GM12878 (cell line): ENCODE results near the gene CHST8. TPM values are rescaled to one million over a fixed set of nuclear protein-coding genes. Genes with fewer than 3 reads are reported as not detected.

ENCODE experiments used
- ATAC-seq: fragments of 200-7000 bp; cut with Tn5 transposase; 3 replicates; pipeline ENCODE4 v1.9.1; 2020; ENCODE audit warnings: mild to moderate bottlenecking, moderate library complexity
- BruUV-seq: library from RNA; stranded (reverse); fragments of 400-500 nt; replicated peaks from 2 replicates; lab custom pipeline; 2021; lab: Mats Ljungman, UMichigan
- CTCF ChIA-PET: fragments of 300-600 bp; sonication (Branson Sonifier 250); formaldehyde crosslinking; extraction: SDS; loops from one replicate; lab custom pipeline; 2021; ENCODE audit warnings: inconsistent platforms; lab: Yijun Ruan, JAX
- POLR2A ChIA-PET: fragments of 350-600 bp; formaldehyde crosslinking; extraction: SDS; loops from one replicate; lab custom pipeline; 2021; ENCODE audit warnings: inconsistent platforms; lab: Charles Lee
- RAD21 ChIA-PET: fragments of 300-600 bp; sonication (Branson Sonifier 250); formaldehyde crosslinking; loops from one replicate; lab custom pipeline; 2023; ENCODE audit warnings: antibody characterized with exemption; ENCODE audit not compliant: unreplicated experiment; lab: Charles Lee
- SMC1A ChIA-PET: fragments of 300-600 bp; sonication (Branson Sonifier 250); formaldehyde crosslinking; loops from one replicate; lab custom pipeline; 2023; ENCODE audit not compliant: unreplicated experiment, uncharacterized antibody; lab: Charles Lee
- DNase-seq: peaks from one replicate; pipeline ENCODE4 v3.0.0-alpha.2; 2011; ENCODE audit warnings: low read depth, low spot score
- FAIRE-seq: peaks from 3 replicates; lab custom pipeline; 2011; peaks lifted over from hg19 to GRCh38; lab: Jason Lieb, UNC
- H2AFZ ChIP-seq: 2 replicates; pipeline ENCODE4 v1.6.0; 2011; ENCODE audit warnings: low read depth, low read length, control low read depth; ENCODE audit not compliant: control insufficient read depth
- H3K27ac ChIP-seq: 2 replicates; pipeline ENCODE4 v1.5.1; 2011; ENCODE audit warnings: control low read depth; ENCODE audit not compliant: control insufficient read depth, insufficient read depth
- H3K27me3 ChIP-seq, 2 experiments: replicated peaks in 1 of 2; 2 replicates each; pipeline versions ENCODE4 v1.6.0 to v1.6.1; 2011; ENCODE audit warnings: low read length in 1 of 2; ENCODE audit not compliant: control insufficient read depth in 2 of 2, insufficient read depth in 2 of 2
- H3K36me3 ChIP-seq, 2 experiments: 2 replicates each; pipeline ENCODE4 v1.5.1; 2011; ENCODE audit warnings: low read length in 1 of 2; ENCODE audit not compliant: control insufficient read depth in 2 of 2, insufficient read depth in 2 of 2
- H3K4me1 ChIP-seq: 2 replicates; pipeline ENCODE4 v1.6.1; 2011; ENCODE audit warnings: mild to moderate bottlenecking, low read length, moderate library complexity, mixed read lengths; ENCODE audit not compliant: control insufficient read depth, insufficient read depth
- H3K4me2 ChIP-seq: 2 replicates; pipeline ENCODE4 v1.6.0; 2011; ENCODE audit warnings: control low read depth; ENCODE audit not compliant: control insufficient read depth, insufficient read depth
- H3K4me3 ChIP-seq: fragments of 200-600 bp; sonication (generic); 2 replicates; pipeline ENCODE4 v1.5.1; 2016
- H3K79me2 ChIP-seq: 2 replicates; pipeline ENCODE4 v1.6.0; 2011; ENCODE audit warnings: low read length; ENCODE audit not compliant: control insufficient read depth, insufficient read depth
- H3K9ac ChIP-seq: 2 replicates; pipeline ENCODE4 v1.8.0; 2011; ENCODE audit warnings: low read length, control low read depth, mixed read lengths; ENCODE audit not compliant: control insufficient read depth, insufficient read depth
- H3K9me3 ChIP-seq: replicated peaks from 3 replicates; pipeline ENCODE4 v1.5.1; 2011; ENCODE audit warnings: mild to moderate bottlenecking, low read length; ENCODE audit not compliant: control insufficient read depth, insufficient read depth
- H4K20me1 ChIP-seq: 2 replicates; pipeline ENCODE4 v1.6.0; 2011; ENCODE audit not compliant: control insufficient read depth, insufficient read depth
- ASH2L ChIP-seq: fragments of 300-600, 200-600 bp; sonication (generic); IDR thresholded peaks from 2 replicates; pipeline ENCODE4 v1.6.1; 2017; ENCODE audit warnings: low read depth, mild to moderate bottlenecking, borderline replicate concordance
- CREB1 ChIP-seq: IDR thresholded peaks from 2 replicates; pipeline ENCODE4 v1.6.1; 2012; ENCODE audit warnings: low read depth, mild to moderate bottlenecking, inconsistent platforms
- EP300 ChIP-seq, 2 experiments: fragments of 150-350 bp in 1 of 2; IDR thresholded peaks; 2 replicates each; pipeline ENCODE4 v1.6.1; 2011 to 2012; ENCODE audit warnings: low read depth in 2 of 2, low read length in 2 of 2, borderline replicate concordance in 1 of 2, improper control_type of control experiment in 1 of 2, inconsistent platforms in 1 of 2; ENCODE audit not compliant: control insufficient read depth in 1 of 2
- ESRRA ChIP-seq: IDR thresholded peaks from 2 replicates; pipeline ENCODE4 v1.6.1; 2012; ENCODE audit warnings: mild to moderate bottlenecking, low read length, improper control_type of control experiment
- FOXM1 ChIP-seq: IDR thresholded peaks from 2 replicates; pipeline ENCODE4 v1.6.1; 2012; ENCODE audit warnings: low read depth, mild to moderate bottlenecking, inconsistent platforms, low read length, moderate library complexity
- MEF2A ChIP-seq: IDR thresholded peaks from 2 replicates; pipeline ENCODE4 v1.6.1; 2011; ENCODE audit warnings: low read depth, mild to moderate bottlenecking, low read length, moderate library complexity; ENCODE audit not compliant: insufficient read depth
- NFYA ChIP-seq: IDR thresholded peaks from 2 replicates; pipeline ENCODE4 v1.6.1; 2011; ENCODE audit warnings: low read depth, mild to moderate bottlenecking, low read length, improper control_type of control experiment, borderline replicate concordance
- NFYB ChIP-seq: IDR thresholded peaks from 2 replicates; pipeline ENCODE4 v1.6.1; 2011; ENCODE audit warnings: low read depth, mild to moderate bottlenecking, low read length, improper control_type of control experiment, moderate library complexity; ENCODE audit not compliant: insufficient read depth
- RUNX3 ChIP-seq: IDR thresholded peaks from 2 replicates; pipeline ENCODE4 v1.6.1; 2012; ENCODE audit warnings: low read length, inconsistent platforms
- SMAD5 ChIP-seq: IDR thresholded peaks from 2 replicates; pipeline ENCODE4 v1.6.1; 2016; ENCODE audit warnings: antibody characterized with exemption, low read depth
- SP1 ChIP-seq: IDR thresholded peaks from one replicate; pipeline ENCODE4 v1.6.1; 2011; ENCODE audit warnings: low read depth, low read length
- SPI1 ChIP-seq: IDR thresholded peaks from 2 replicates; pipeline ENCODE4 v1.6.1; 2011; ENCODE audit warnings: low read depth, mild to moderate bottlenecking, low read length, moderate library complexity, borderline replicate concordance; ENCODE audit not compliant: insufficient read depth
- SUPT20H ChIP-seq: IDR thresholded peaks from 2 replicates; pipeline ENCODE4 v1.6.1; 2011; ENCODE audit warnings: low read depth, mild to moderate bottlenecking, low read length, moderate library complexity, borderline replicate concordance; ENCODE audit not compliant: control insufficient read depth
- ZNF217 ChIP-seq: fragments of 450-650 bp; IDR thresholded peaks from 2 replicates; pipeline ENCODE4 v1.6.1; 2017; ENCODE audit warnings: antibody characterized with exemption, mild to moderate bottlenecking
- WGBS: methylation state at CpG from one replicate; pipeline ENCODE4 v1.1.6; 2016; ENCODE audit warnings: low lambda C conversion rate; ENCODE audit not compliant: insufficient replicate concordance, insufficient coverage; ENCODE audit errors: missing lambda C conversion rate; 5-methylcytosine and 5-hydroxymethylcytosine counted together
- in situ Hi-C: fragments of 300-500 bp; cut with MboI; formaldehyde crosslinking; loops from 9 replicates; pipeline ENCODE4 v1.14.3; 2018; ENCODE audit warnings: mixed read lengths
- intact Hi-C: fragments of 100-400 bp; cut with micrococcal nuclease; formaldehyde crosslinking; loops from one replicate; pipeline ENCODE4 v1.14.2; 2022; ENCODE audit not compliant: unreplicated experiment
- polyA plus RNA-seq, 11 experiments: library from polyadenylated mRNA; depleted of rRNA in 4 of 11; unstranded in 6 of 11; stranded (reverse) in 5 of 11; fragments of >200 nt; fragmentation: Nextera tagmentation in 4 of 11; fragmentation: Illumina TruSeq in 1 of 11; extraction: Ambion mirVana in 4 of 11; extraction: Trizol in 1 of 11; gene quantifications; 1 replicate in 1 of 11; 2 replicates in 10 of 11; pipeline versions ENCODE4 v1.2.1 to v1.2.3, GENCODE V29; 2011 to 2016; ENCODE audit warnings: inconsistent platforms in 2 of 11, missing spikeins in 2 of 11, low read depth in 1 of 11
- total RNA-seq, 4 experiments: library from RNA; depleted of rRNA in 3 of 4; stranded (reverse); fragments of >200 nt in 3 of 4; fragmentation: Illumina TruSeq in 1 of 4; extraction: Trizol in 1 of 4; gene quantifications; 2 replicates each; pipeline versions ENCODE4 v1.2.1 to v1.2.3, GENCODE V29; 2013 to 2021
- TF ChIP-seq, protein P1 (sequence below): fragments of 450-650 bp; IDR thresholded peaks from 2 replicates; pipeline ENCODE4 v1.6.1; 2017; ENCODE audit warnings: mild to moderate bottlenecking, low read depth, inconsistent platforms; ENCODE audit not compliant: poor library complexity, severe bottlenecking
- TF ChIP-seq, protein P2 (sequence below): fragments of 450-650 bp; formaldehyde crosslinking; IDR thresholded peaks from 2 replicates; pipeline ENCODE4 v1.5.0; 2022; ENCODE audit warnings: mild to moderate bottlenecking, missing genetic modification characterization
- TF ChIP-seq, protein P3 (sequence below): IDR thresholded peaks from 2 replicates; pipeline ENCODE4 v1.6.1; 2011; ENCODE audit warnings: mild to moderate bottlenecking, low read depth, low read length, moderate library complexity; ENCODE audit not compliant: insufficient replicate concordance

CHST8 gene
- total and polyA plus RNA-seq, 10 of the 15 experiments (the other 5 are each of a cell fraction or from before 2014, with no cell fraction given), result 0.06 TPM; not detected in 9

- POLR2A ChIA-PET, result no interaction called here
- WGBS, result 21% methylated on average over 5 of the region's 5 CpGs
- no peak overlapping the region for H3K27ac ChIP-seq
Measured at GRCh38 chr19:33641261-33641660, 19.5 kb downstream of the CHST8 start.

More at GRCh38 chr19:33641261-33641660, 19.5 kb downstream of the CHST8 start:
- intact Hi-C loops (no loop called here), in situ Hi-C loops (no loop called here)
- SMC1A ChIA-PET, result no interaction called here
- CTCF ChIA-PET, result no interaction called here
- FAIRE-seq (no peak), DNase-seq (no peak), ATAC-seq (no peak)
- no peak overlapping the region for H3K9ac ChIP-seq
- no peak overlapping the region for H3K4me2 ChIP-seq
- H3K4me1 ChIP-seq, result no peaks in the 10 kb centered on the region
- no peak overlapping the region for H2AFZ ChIP-seq
- no peak overlapping the region for H3K4me3 ChIP-seq
- RAD21 ChIA-PET, result no interaction called here
- no peaks in the 10 kb centered on the region for H3K79me2 ChIP-seq
- TF ChIP-seq SP1 (no peak), FOXM1 (no peak), MEF2A (no peak), CREB1 (no peak), SUPT20H (no peak), EP300 (IDR thresholded peaks at IDR 0.05; ENCODE audit: borderline replicate concordance in 1 of 2, control insufficient read depth in 1 of 2, low read depth in 2 of 2, low read length in 2 of 2) (no peak), NFYB (no peak), SPI1 (no peak), SMAD5 (no peak), NFYA (no peak), ESRRA (no peak), ZNF217 (no peak), ASH2L (no peak), RUNX3 (no peak)
- TF ChIP-seq, protein P1, sequence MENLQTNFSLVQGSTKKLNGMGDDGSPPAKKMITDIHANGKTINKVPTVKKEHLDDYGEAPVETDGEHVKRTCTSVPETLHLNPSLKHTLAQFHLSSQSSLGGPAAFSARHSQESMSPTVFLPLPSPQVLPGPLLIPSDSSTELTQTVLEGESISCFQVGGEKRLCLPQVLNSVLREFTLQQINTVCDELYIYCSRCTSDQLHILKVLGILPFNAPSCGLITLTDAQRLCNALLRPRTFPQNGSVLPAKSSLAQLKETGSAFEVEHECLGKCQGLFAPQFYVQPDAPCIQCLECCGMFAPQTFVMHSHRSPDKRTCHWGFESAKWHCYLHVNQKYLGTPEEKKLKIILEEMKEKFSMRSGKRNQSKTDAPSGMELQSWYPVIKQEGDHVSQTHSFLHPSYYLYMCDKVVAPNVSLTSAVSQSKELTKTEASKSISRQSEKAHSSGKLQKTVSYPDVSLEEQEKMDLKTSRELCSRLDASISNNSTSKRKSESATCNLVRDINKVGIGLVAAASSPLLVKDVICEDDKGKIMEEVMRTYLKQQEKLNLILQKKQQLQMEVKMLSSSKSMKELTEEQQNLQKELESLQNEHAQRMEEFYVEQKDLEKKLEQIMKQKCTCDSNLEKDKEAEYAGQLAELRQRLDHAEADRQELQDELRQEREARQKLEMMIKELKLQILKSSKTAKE, result no peak
- TF ChIP-seq, protein P2, sequence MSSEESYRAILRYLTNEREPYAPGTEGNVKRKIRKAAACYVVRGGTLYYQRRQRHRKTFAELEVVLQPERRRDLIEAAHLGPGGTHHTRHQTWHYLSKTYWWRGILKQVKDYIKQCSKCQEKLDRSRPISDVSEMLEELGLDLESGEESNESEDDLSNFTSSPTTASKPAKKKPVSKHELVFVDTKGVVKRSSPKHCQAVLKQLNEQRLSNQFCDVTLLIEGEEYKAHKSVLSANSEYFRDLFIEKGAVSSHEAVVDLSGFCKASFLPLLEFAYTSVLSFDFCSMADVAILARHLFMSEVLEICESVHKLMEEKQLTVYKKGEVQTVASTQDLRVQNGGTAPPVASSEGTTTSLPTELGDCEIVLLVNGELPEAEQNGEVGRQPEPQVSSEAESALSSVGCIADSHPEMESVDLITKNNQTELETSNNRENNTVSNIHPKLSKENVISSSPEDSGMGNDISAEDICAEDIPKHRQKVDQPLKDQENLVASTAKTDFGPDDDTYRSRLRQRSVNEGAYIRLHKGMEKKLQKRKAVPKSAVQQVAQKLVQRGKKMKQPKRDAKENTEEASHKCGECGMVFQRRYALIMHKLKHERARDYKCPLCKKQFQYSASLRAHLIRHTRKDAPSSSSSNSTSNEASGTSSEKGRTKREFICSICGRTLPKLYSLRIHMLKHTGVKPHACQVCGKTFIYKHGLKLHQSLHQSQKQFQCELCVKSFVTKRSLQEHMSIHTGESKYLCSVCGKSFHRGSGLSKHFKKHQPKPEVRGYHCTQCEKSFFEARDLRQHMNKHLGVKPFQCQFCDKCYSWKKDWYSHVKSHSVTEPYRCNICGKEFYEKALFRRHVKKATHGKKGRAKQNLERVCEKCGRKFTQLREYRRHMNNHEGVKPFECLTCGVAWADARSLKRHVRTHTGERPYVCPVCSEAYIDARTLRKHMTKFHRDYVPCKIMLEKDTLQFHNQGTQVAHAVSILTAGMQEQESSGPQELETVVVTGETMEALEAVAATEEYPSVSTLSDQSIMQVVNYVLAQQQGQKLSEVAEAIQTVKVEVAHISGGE (CRISPR knock-in tag), result no peak
- TF ChIP-seq, protein P3, sequence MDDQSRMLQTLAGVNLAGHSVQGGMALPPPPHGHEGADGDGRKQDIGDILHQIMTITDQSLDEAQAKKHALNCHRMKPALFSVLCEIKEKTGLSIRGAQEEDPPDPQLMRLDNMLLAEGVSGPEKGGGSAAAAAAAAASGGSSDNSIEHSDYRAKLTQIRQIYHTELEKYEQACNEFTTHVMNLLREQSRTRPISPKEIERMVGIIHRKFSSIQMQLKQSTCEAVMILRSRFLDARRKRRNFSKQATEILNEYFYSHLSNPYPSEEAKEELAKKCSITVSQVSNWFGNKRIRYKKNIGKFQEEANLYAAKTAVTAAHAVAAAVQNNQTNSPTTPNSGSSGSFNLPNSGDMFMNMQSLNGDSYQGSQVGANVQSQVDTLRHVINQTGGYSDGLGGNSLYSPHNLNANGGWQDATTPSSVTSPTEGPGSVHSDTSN, result no peak
- H3K9me3 ChIP-seq, result no peaks in the 10 kb centered on the region
- H4K20me1 ChIP-seq, result no peaks in the 10 kb centered on the region
- no peaks in the 10 kb centered on the region; a peak in 1 of 4 replicates for H3K27me3 ChIP-seq
- no TSS peak for BruUV-seq
- no peaks in the 10 kb centered on the region for H3K36me3 ChIP-seq
